Smooth muscle cell of trachea (primary cell): ENCODE data around the gene LY86. TPM values are rescaled to one million over a fixed set of nuclear protein-coding genes. Genes with fewer than 3 reads are reported as not detected.

Experiments
- total RNA-seq: library from RNA; depleted of rRNA; stranded (reverse); fragments of >200 nt; gene quantifications from 2 replicates; pipeline ENCODE4 v1.2.1, GENCODE V29; 2014

The LY86 gene
- total RNA-seq, result not detected in 2 replicates

GRCh38 chr6:6588064-6588923 lies at the start of gene LY86:
LY86 (plus strand) TSS chr6:6588720; CDS start chr6:6588735, 15 bp downstream.

